Measurements from ENCODE around the gene RPS6KC1.
"Not testable (repeated sequence)": the region's sequence is repeated elsewhere in the genome, so short reads cannot be mapped to it uniquely, and the experiment has no call there.

DNA sequence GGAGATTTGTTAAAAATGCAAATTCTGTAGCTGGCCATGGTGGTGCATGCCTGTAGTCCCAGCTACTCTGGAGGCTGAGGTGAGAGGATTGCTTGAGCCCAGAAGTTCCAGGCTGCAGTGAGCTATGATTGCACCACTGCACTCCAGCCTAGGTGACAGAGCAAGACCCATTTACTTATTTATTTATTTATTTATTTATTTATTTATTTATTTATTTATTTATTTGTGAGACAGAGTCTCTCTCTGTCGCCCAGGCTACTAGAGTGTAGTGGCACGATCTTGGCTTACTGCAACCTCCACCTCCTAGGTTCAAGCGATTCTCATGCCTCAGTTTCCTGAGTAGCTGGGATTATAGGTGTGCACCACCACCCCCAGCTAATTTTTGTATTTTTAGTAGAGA lies 250.5 kb downstream of the RPS6KC1 start:
- TF ChIP-seq, protein P1, sequence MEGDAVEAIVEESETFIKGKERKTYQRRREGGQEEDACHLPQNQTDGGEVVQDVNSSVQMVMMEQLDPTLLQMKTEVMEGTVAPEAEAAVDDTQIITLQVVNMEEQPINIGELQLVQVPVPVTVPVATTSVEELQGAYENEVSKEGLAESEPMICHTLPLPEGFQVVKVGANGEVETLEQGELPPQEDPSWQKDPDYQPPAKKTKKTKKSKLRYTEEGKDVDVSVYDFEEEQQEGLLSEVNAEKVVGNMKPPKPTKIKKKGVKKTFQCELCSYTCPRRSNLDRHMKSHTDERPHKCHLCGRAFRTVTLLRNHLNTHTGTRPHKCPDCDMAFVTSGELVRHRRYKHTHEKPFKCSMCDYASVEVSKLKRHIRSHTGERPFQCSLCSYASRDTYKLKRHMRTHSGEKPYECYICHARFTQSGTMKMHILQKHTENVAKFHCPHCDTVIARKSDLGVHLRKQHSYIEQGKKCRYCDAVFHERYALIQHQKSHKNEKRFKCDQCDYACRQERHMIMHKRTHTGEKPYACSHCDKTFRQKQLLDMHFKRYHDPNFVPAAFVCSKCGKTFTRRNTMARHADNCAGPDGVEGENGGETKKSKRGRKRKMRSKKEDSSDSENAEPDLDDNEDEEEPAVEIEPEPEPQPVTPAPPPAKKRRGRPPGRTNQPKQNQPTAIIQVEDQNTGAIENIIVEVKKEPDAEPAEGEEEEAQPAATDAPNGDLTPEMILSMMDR (conservative IDR thresholded peaks at IDR 0.05; ENCODE audit: low read depth, low read length), result not testable (repeated sequence)
- TF ChIP-seq POLR2A (IDR thresholded peaks at IDR 0.05; ENCODE audit: low read depth, low read length), result not testable (repeated sequence)
